Central memory CD4-positive, alpha-beta T cell (primary cell): ENCODE data around the gene BIK.
"Not testable (repeated sequence)": the region's sequence is repeated elsewhere in the genome, so short reads cannot be mapped to it uniquely, and the experiment has no call there.

ENCODE experiments used
- DNase-seq: peaks from one replicate; pipeline ENCODE4 v3.0.0; 2022
- total RNA-seq, 3 experiments: gene quantifications; one replicate each; lab custom pipeline; 2026; lab: John Stamatoyannopoulos, UW

The BIK gene
- total RNA-seq, result 2.5 to 8.4 (median 2.8) reads per million in 3 experiments

- peak; percentile 27 for DNase-seq
Measured at GRCh38 chr22:43110444-43110926, at the start of gene BIK. TSS of gene BIK (plus strand) at chr22:43110750. CDS start at chr22:43124023, 13,273 bp downstream.

DNA sequence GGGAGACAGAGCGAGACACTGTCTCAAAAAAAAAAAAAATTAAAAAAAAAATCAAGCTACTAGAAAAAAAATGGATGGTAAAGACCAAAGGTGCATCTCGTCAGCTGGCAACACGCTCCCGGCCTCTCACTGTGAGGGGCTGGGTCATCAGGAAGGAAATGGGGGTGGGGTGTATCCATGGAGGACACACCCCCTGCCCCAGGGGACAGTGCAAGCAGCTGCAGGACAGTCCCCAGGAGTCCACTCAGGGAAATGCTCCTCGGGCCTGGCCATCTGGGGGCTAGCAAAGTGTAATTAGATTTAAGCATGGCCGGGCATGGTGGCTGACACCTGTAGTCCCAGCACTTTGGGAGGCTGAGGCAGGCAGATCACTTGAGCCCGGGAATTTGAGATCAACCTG is 44.4 kb upstream of the BIK start:
- DNase-seq, result no peak

GRCh38 chr22:43066844-43067385 is 43.6 kb upstream of the BIK start:
- no peak for DNase-seq

- no peak for DNase-seq
Measured at GRCh38 chr22:43077121-43077877, 33.3 kb upstream of the BIK start.

- no peak for DNase-seq
Measured at GRCh38 chr22:43078522-43078921, 32.0 kb upstream of the BIK start.

- no peak for DNase-seq
Measured at GRCh38 chr22:43079742-43080141, 30.8 kb upstream of the BIK start.

DNA sequence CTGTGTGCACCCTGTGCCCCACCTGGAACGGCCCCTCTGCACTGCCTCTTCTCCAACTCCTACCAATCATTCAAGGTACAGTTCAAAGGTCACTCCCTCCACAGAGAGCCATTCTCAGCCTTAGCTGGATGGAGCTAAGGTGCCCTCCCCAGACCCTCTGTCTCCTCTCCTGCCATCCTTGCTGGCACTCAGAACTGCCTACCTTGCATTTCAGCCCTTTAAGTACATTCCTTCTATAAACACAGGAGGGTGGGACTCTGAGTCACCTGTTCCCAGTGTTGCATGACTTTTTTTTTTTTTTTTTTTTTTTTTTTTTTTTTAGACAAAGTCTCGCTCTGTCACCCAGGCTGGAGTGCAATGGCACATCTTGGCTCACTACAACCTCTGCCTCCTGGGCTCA is 29.9 kb upstream of the BIK start:
- no peak for DNase-seq

DNA sequence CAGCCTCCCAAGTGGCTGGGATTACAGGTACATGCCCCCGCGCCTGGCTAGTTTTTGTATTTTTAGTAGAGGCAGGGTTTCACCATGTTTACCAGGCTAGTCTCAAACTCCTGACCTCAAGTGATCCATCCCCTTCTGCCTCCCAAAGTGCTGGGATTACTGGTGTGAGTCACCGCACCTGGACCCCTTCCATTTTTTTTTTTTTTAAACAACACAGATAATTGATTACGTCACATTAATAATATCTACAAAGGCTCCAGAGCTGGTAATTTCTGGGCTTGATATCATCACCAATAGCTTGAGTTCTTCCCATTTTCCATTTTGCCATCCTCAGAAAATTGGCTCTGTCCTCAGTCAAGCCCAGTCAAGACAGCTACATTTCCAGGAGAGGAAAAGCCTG is 28.6 kb upstream of the BIK start:
- DNase-seq, result no peak

GRCh38 chr22:43085658-43086606 is 24.6 kb upstream of the BIK start:
- peak; percentile 8 for DNase-seq

DNA sequence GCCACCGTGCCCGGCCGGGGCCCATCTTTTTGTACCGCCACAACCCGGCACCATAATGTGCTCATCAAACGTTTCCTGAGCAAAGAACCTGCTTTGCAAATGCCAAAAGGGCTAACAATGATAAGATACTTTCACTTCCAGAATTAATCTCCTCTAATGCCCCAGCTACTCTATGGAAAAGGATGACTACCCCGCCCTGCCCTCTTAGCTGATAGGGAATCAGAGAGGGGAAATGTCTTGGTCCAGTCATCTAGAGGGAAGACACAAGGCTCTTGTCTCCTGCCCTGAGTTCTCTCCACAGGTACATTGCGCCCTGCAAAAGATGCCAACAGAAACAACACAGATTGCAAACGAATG is 21.9 kb upstream of the BIK start:
- no peak for DNase-seq

DNA sequence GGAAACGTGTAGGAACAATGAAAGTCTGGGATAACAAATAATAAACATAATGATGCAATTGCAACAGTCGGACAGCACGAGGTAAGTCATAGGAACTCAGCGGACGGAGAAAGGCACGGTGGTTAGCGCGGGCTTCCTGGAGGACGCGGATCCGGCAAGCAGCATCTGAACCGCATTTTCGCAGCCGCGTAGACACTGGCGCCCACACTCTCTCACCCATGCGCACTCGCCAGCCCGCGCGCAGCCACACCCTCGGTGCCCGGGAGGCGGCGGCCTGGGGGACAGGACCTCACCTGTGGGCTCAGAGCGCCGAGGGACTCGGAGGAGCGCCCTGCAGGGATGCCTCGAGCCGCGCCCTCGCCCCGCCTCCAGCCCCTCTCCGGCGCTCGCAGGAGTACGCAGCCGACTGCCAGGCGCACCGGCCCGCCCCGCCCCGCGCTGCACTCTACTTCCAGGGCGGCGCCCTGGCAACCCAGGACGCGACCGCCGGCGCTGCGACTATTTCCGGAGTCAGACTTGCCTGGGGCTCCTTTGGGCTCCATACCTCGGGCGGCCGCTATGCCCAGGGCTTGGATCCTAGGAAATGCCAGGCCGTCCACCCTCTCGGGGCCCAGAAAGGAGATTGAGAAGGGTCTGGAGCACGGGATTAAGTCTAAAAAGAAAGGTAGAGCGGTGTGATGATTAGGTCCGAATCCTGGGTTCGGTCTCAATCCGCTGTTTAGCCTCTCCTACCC is 21.4 kb upstream of the BIK start, which contains the start of gene TTLL1:
TSS of gene TTLL1 (minus strand) at position 408 of the 734 bp plus-strand sequence. CDS start 13,805 bp downstream, outside the sequence.
- DNase-seq, result peak; percentile 84

GRCh38 chr22:43090130-43090789 is 20.3 kb upstream of the BIK start:
- peak; percentile 38 for DNase-seq

DNA sequence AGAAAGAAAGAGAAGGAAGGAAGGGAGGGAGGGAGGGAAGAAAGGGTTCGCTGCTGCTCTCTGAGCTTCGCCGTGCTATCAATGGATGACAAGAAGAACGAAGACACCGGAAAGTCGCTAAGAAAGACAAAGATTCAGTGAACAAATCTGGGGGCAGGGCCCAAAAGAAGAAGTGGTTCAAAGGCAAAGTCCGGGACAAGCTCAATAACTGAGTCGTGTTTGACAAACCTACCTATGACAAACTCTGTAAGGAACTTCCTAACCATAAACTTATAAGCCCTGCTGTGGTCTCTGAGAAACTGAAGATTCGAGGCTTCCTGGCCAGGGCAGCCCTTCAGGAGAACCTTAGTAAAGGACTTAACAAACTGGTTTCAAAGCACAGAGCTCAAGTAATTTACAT is 18.5 kb upstream of the BIK start:
- no peak for DNase-seq

DNA sequence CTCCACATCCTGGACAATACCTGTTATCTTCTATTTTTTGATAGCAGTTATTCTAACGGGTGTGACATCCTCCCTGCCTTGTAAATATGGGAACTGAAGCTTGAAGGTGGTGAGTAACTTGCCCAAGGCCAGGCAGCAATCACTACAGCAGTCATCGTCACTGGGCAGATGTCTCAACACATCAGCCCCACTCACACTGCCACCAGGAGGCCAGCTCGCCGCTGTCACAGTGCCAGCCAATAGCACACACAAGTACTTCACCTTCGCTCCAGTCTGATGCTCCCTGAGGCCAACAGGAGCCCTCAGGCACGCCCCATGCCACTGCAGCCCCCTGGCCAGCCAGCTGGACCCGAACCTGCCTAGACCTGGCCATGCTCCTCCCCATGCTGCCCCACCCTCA is 16.5 kb upstream of the BIK start:
- no peak for DNase-seq

DNA sequence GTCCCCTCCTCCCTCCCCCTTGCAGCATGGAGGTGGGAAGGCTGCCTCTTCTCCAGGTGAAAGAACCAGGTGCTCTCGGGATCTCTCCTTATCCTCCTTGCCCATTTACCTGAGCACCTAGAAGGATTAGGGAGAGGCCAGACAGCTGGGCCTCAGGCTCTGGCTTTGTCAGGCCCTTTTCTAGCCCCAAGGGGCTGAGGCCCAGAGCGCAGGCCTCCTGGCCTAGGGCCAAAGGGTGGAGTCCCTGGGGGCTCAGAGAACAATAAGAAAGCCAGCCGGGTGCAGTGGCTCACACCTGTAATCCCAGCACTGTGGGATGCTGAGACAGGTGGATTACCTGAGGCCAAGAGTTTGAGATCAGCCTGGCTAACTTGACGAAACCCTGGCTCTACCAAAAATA is 16.0 kb upstream of the BIK start:
- no peak for DNase-seq

- DNase-seq, result no peak
Measured at GRCh38 chr22:43096420-43096819, 14.1 kb upstream of the BIK start.

DNA sequence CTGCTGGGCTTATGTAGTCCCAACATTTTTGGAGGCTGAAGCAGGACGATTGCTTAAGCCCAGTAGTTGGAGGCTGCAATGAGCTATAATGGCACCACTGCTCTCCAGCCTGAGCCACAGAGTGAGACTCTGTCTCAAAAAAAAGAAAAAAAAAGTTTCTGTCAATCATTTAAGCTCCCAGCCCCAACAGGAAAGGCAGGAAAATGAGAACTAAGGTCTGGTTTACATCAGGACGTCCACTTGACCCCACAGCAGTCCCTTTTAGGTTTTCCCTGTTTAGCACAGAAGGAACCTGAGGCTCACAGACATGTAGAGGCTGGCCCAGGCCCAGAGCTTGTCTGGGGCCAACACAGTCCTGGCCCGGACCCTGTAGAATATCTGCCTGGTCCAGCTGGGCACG is 12.2 kb upstream of the BIK start:
- no peak for DNase-seq

- no peak for DNase-seq
Measured at GRCh38 chr22:43099095-43099494, 11.5 kb upstream of the BIK start.

DNA sequence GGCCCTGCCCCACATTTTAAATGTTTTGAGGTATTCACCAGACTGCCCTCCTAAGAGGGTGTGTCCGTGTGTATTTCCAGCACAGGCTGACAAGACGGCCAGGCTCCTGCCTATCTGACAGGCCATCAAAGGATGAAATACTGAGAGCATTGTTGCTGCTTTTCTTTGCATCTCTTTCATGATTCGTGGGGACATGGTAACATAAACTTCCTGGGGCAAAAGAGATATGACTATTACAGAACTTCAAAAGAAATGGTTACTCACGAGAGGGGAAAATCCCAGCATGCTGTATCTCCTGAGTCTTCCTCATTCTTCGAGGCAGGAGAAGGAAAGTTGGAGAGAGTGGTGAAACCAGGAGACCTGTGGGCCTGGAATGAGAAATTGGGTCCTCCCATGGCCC is 10.3 kb upstream of the BIK start:
- no peak for DNase-seq

- DNase-seq, result no peak
Measured at GRCh38 chr22:43101306-43101705, 9.2 kb upstream of the BIK start.

GRCh38 chr22:43104056-43104625 is 6.4 kb upstream of the BIK start:
- peak; percentile 52 for DNase-seq

GRCh38 chr22:43104950-43105349 is 5.6 kb upstream of the BIK start:
- DNase-seq, result not testable (repeated sequence)
